Memory B cell (primary cell): Measurements from ENCODE around the gene LGI2.
"Not testable (repeated sequence)": the region's sequence is repeated elsewhere in the genome, so short reads cannot be mapped to it uniquely, and the experiment has no call there.

ENCODE experiments used
- ATAC-seq: fragments of 150-1000 bp; cut with Tn5 transposase; 2 replicates; pipeline ENCODE4 v1.10.0; 2021; ENCODE audit warnings: low read depth, mild to moderate bottlenecking, moderate library complexity
- DNase-seq, 2 donors: peaks; one replicate each; pipeline ENCODE4 v3.0.0; 2022; ENCODE audit warnings: low spot score in 2 of 2
- H3K27ac Mint-ChIP-seq: one replicate; pipeline ENCODE4 v1.8.0; 2022; ENCODE audit warnings: mild to moderate bottlenecking, moderate library complexity, mixed read lengths
- H3K27me3 Mint-ChIP-seq: one replicate; pipeline ENCODE4 v1.8.0; 2022; ENCODE audit warnings: mixed read lengths
- H3K36me3 Mint-ChIP-seq: one replicate; pipeline ENCODE4 v1.8.0; 2022; ENCODE audit warnings: mild to moderate bottlenecking, mixed read lengths
- H3K4me1 Mint-ChIP-seq: one replicate; pipeline ENCODE4 v1.8.0; 2022; ENCODE audit warnings: mixed read lengths
- H3K4me3 Mint-ChIP-seq: one replicate; pipeline ENCODE4 v1.8.0; 2022; ENCODE audit warnings: mild to moderate bottlenecking, moderate library complexity, mixed read lengths
- H3K9me3 Mint-ChIP-seq: one replicate; pipeline ENCODE4 v1.8.0; 2022; ENCODE audit warnings: mixed read lengths

LGI2 gene

GRCh38 chr4:25022766-25023165 lies 8.0 kb downstream of the LGI2 start:
- H3K4me3 Mint-ChIP-seq, result no peak overlapping the region
- no peaks in the 10 kb centered on the region for H3K36me3 Mint-ChIP-seq
- H3K27me3 Mint-ChIP-seq, result peaks cover 27% of the 10 kb centered on the region
- no peak for ATAC-seq
- no peaks in the 10 kb centered on the region for H3K4me1 Mint-ChIP-seq
- no peak overlapping the region for H3K27ac Mint-ChIP-seq
- peaks cover 4% of the 10 kb centered on the region for H3K9me3 Mint-ChIP-seq
- DNase-seq, result no peak

DNA sequence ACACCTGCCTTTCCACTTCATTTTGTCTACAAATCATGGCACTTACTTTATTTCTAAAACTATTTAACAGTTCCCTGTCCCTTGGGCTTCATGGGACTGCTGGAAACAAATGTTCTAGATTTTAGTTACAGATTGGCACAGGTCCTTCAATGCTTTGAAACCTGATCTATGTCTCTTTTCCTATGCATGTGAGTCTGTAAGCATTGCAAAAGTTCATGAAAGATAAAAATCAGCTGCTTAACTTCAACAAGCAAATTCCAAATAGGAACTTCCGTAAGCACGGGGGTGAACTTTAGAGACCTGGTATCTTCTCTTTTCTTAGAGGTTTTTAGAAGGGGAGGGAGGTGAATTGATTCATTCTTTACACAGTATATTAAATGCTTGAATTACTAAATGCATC lies 9.5 kb downstream of the LGI2 start:
- DNase-seq, result no peak
- Mint-ChIP-seq H3K27ac (no peak overlapping the region), H3K4me1 (no peaks in the 10 kb centered on the region), H3K4me3 (no peak overlapping the region), H3K27me3 (peaks cover 18% of the 10 kb centered on the region), H3K9me3 (peaks cover 4% of the 10 kb centered on the region), H3K36me3 (no peaks in the 10 kb centered on the region)
- no peak for ATAC-seq

DNA sequence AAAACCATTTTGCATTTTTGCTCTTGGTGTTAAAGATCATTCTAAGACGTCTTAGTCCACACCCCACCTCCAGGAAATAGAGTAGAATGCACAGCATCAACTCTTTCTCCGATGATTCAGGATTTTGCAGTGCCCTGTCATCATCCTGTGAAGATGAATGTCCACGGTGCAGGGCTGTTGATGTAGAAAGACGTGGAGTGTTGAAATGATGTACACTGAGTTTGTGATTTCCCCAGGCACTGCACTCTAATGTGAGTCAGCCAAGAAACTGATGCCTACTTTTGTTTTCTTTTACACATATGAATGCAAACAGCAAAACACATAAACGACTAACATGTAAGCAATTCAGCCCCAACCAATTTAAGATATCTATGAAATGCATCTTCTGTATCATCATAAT lies 10.5 kb downstream of the LGI2 start:
- no peak for DNase-seq
- Mint-ChIP-seq H3K9me3 (peaks cover 4% of the 10 kb centered on the region), H3K4me1 (no peaks in the 10 kb centered on the region), H3K27me3 (peaks cover 16% of the 10 kb centered on the region), H3K36me3 (no peaks in the 10 kb centered on the region), H3K4me3 (no peak overlapping the region), H3K27ac (no peak overlapping the region)
- ATAC-seq, result no peak

- Mint-ChIP-seq H3K27me3 (peaks cover 15% of the 10 kb centered on the region), H3K4me1 (no peaks in the 10 kb centered on the region), H3K4me3 (no peak overlapping the region), H3K9me3 (peaks cover 4% of the 10 kb centered on the region), H3K27ac (no peak overlapping the region), H3K36me3 (no peaks in the 10 kb centered on the region)
- no peak for DNase-seq
- no peak for ATAC-seq
Observed at GRCh38 chr4:25019501-25019900, 11.2 kb downstream of the LGI2 start.

GRCh38 chr4:25015012-25015411 lies 15.7 kb downstream of the LGI2 start:
- Mint-ChIP-seq H3K4me1 (no peaks in the 10 kb centered on the region), H3K4me3 (no peak overlapping the region), H3K9me3 (no peaks in the 10 kb centered on the region), H3K36me3 (no peaks in the 10 kb centered on the region), H3K27ac (no peak overlapping the region), H3K27me3 (peaks cover 12% of the 10 kb centered on the region)
- ATAC-seq (no peak), DNase-seq (no peak)

DNA sequence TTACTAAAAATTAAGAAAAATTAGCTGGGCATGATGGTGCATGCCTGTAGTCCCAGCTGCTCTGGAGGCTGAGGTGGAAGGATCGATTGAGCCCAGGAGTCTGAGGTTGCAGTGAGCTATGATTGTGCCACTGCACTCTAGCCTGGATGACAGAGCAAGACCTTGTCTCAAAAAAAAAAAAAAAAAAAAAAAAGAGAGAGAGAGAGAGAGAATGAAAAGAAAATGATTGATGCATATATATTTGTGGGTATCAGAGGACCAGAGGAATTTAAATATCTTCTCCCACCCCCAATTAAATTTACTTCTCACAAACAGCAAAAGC lies 16.1 kb downstream of the LGI2 start:
- not testable (repeated sequence) for H3K27me3 Mint-ChIP-seq, H3K27ac Mint-ChIP-seq, ATAC-seq, H3K4me1 Mint-ChIP-seq, H3K9me3 Mint-ChIP-seq, H3K4me3 Mint-ChIP-seq, DNase-seq, H3K36me3 Mint-ChIP-seq

- ATAC-seq (no peak), DNase-seq (no peak)
- H3K4me1 Mint-ChIP-seq, result no peaks in the 10 kb centered on the region
- H3K4me3 Mint-ChIP-seq, result no peak overlapping the region
- peaks cover 10% of the 10 kb centered on the region for H3K27me3 Mint-ChIP-seq
- no peaks in the 10 kb centered on the region for H3K9me3 Mint-ChIP-seq
- no peaks in the 10 kb centered on the region for H3K36me3 Mint-ChIP-seq
- H3K27ac Mint-ChIP-seq, result no peak overlapping the region
Observed at GRCh38 chr4:25013756-25014661, 16.7 kb downstream of the LGI2 start.

GRCh38 chr4:25012655-25013054 lies 18.1 kb downstream of the LGI2 start:
- Mint-ChIP-seq H3K4me3 (no peak overlapping the region), H3K9me3 (no peaks in the 10 kb centered on the region), H3K4me1 (no peaks in the 10 kb centered on the region), H3K27ac (no peak overlapping the region), H3K36me3 (no peaks in the 10 kb centered on the region), H3K27me3 (peaks cover 7% of the 10 kb centered on the region)
- no peak for ATAC-seq
- DNase-seq, result no peak

GRCh38 chr4:25011135-25011866 lies 19.4 kb downstream of the LGI2 start:
- H3K9me3 Mint-ChIP-seq, result no peaks in the 10 kb centered on the region
- H3K36me3 Mint-ChIP-seq, result no peaks in the 10 kb centered on the region
- peaks cover 7% of the 10 kb centered on the region for H3K27me3 Mint-ChIP-seq
- H3K4me3 Mint-ChIP-seq, result no peak overlapping the region
- no peak for ATAC-seq
- H3K27ac Mint-ChIP-seq, result no peak overlapping the region
- no peaks in the 10 kb centered on the region for H3K4me1 Mint-ChIP-seq
- no peak for DNase-seq

GRCh38 chr4:25007598-25007997 lies 23.1 kb downstream of the LGI2 start:
- Mint-ChIP-seq H3K27ac (no peak overlapping the region), H3K36me3 (no peaks in the 10 kb centered on the region), H3K27me3 (peaks cover 7% of the 10 kb centered on the region), H3K4me3 (no peak overlapping the region), H3K4me1 (no peaks in the 10 kb centered on the region), H3K9me3 (no peaks in the 10 kb centered on the region)
- no peak for ATAC-seq
- no peak for DNase-seq

GRCh38 chr4:25002681-25003080 lies 28.1 kb downstream of the LGI2 start:
- no peak overlapping the region for H3K27ac Mint-ChIP-seq
- H3K27me3 Mint-ChIP-seq, result peaks cover 12% of the 10 kb centered on the region
- DNase-seq, result no peak
- peaks cover 1% of the 10 kb centered on the region for H3K9me3 Mint-ChIP-seq
- no peak for ATAC-seq
- H3K4me3 Mint-ChIP-seq, result no peak overlapping the region
- no peaks in the 10 kb centered on the region for H3K36me3 Mint-ChIP-seq
- peaks cover 7% of the 10 kb centered on the region for H3K4me1 Mint-ChIP-seq

DNA sequence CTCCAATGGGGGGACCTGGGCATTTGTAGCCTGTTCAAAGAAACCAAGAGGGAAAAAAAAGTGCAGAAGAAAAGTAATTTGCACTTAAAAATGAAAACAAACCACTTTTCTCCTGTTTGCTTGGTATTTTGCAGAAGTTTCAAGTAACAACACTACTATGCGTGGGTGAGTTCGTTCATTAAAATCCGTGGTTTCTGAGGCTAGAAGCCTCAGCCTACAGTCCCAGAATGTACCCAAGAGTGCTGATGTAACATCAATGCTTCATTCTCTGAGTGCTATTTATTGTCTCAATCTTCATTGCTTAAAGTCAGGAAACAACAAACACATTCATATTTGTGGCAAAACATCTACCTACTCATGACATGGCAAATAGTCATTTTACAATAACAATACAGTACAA lies 29.2 kb downstream of the LGI2 start:
- ATAC-seq (no peak), DNase-seq (no peak)
- H3K27me3 Mint-ChIP-seq, result peaks cover 12% of the 10 kb centered on the region
- H3K9me3 Mint-ChIP-seq, result peaks cover 1% of the 10 kb centered on the region
- H3K4me1 Mint-ChIP-seq, result peaks cover 7% of the 10 kb centered on the region
- H3K27ac Mint-ChIP-seq, result no peak overlapping the region
- no peak overlapping the region for H3K4me3 Mint-ChIP-seq
- no peaks in the 10 kb centered on the region for H3K36me3 Mint-ChIP-seq

DNA sequence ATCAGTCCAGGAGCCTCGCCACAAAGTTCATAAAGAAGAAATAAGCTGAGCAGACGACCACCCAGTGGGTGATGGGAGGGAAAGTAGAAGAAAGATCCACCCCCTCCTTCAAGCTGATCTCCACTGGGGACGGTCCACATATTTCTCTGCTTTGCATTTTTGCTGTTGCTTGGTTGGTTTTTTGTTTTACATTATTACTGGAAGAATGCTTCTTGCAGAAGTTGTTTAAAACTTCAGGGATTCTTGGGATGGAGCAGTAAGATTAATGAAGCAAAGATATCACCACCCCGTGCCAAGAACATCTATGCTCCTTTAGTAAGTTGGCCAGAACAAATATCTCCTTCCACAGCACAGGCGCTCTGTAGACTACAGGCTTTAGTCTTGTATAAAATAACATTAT lies 30.1 kb downstream of the LGI2 start:
- peaks cover 7% of the 10 kb centered on the region for H3K4me1 Mint-ChIP-seq
- peaks cover 1% of the 10 kb centered on the region for H3K9me3 Mint-ChIP-seq
- no peak overlapping the region for H3K27ac Mint-ChIP-seq
- no peak for ATAC-seq
- no peak for DNase-seq
- H3K27me3 Mint-ChIP-seq, result peaks cover 12% of the 10 kb centered on the region
- no peaks in the 10 kb centered on the region for H3K36me3 Mint-ChIP-seq
- no peak overlapping the region for H3K4me3 Mint-ChIP-seq

- DNase-seq, result no peak
- ATAC-seq, result no peak
- Mint-ChIP-seq H3K4me3 (no peak overlapping the region), H3K36me3 (no peaks in the 10 kb centered on the region), H3K27ac (no peak overlapping the region), H3K27me3 (peaks cover 11% of the 10 kb centered on the region), H3K9me3 (peaks cover 2% of the 10 kb centered on the region), H3K4me1 (peaks cover 7% of the 10 kb centered on the region)
Observed at GRCh38 chr4:24999392-25000089, 31.2 kb downstream of the LGI2 start.
